ENCODE measurements around the gene ERV3-1. TPM values are rescaled to one million over a fixed set of nuclear protein-coding genes. Genes with fewer than 3 reads are reported as not detected.
A peak's percentile ranks its signal among the peaks of the same experiment; 100 is the strongest.

Gene ERV3-1
- polyA plus RNA-seq, 1 donor: 33.4 TPM

GRCh38 chr7:65002972-65003585, 3.4 kb downstream of the ERV3-1 start:
- no peak for DNase-seq
- WGBS (ENCODE audit: insufficient coverage, low lambda C conversion rate): no CpG with 5 or more reads among the region's 2 CpGs
- no peak overlapping the region for H3K4me3 ChIP-seq (ENCODE audit: low read length)
- no peaks in the 10 kb centered on the region for H3K4me1 ChIP-seq (ENCODE audit: control insufficient read depth, insufficient read depth, low read length)
- H3K9me3 ChIP-seq (ENCODE audit: control insufficient read depth, low read depth, low read length): peaks cover 25% of the 10 kb centered on the region
- peaks cover 27% of the 10 kb centered on the region for H3K36me3 ChIP-seq (ENCODE audit: control insufficient read depth, insufficient read depth, low read length)
- H3K27ac ChIP-seq (ENCODE audit: low read length): no peak overlapping the region
- H3K27me3 ChIP-seq (ENCODE audit: control insufficient read depth, insufficient read depth, low read length): no peaks in the 10 kb centered on the region

GRCh38 chr7:65001291-65001814, 5.1 kb downstream of the ERV3-1 start:
- no peaks in the 10 kb centered on the region for H3K27me3 ChIP-seq (ENCODE audit: control insufficient read depth, insufficient read depth, low read length)
- no peak overlapping the region for H3K27ac ChIP-seq (ENCODE audit: low read length)
- H3K36me3 ChIP-seq (ENCODE audit: control insufficient read depth, insufficient read depth, low read length): peaks cover 32% of the 10 kb centered on the region
- H3K4me1 ChIP-seq (ENCODE audit: control insufficient read depth, insufficient read depth, low read length): no peaks in the 10 kb centered on the region
- H3K9me3 ChIP-seq (ENCODE audit: control insufficient read depth, low read depth, low read length): peaks cover 38% of the 10 kb centered on the region
- no CpG with 5 or more reads among the region's 1 CpG for WGBS (ENCODE audit: insufficient coverage, low lambda C conversion rate)
- H3K4me3 ChIP-seq (ENCODE audit: low read length): no peak overlapping the region
- no peak for DNase-seq

- WGBS (ENCODE audit: insufficient coverage, low lambda C conversion rate): 33% methylated on average over 1 of the region's 11 CpGs
- peak overlapping the region; percentile 60 for H3K27ac ChIP-seq (ENCODE audit: low read length)
- H3K4me1 ChIP-seq (ENCODE audit: control insufficient read depth, insufficient read depth, low read length): no peaks in the 10 kb centered on the region
- no peaks in the 10 kb centered on the region for H3K27me3 ChIP-seq (ENCODE audit: control insufficient read depth, insufficient read depth, low read length)
- H3K36me3 ChIP-seq (ENCODE audit: control insufficient read depth, insufficient read depth, low read length): peaks cover 32% of the 10 kb centered on the region
- peak; percentile 54 to 68 for DNase-seq
- H3K4me3 ChIP-seq (ENCODE audit: low read length): no peak overlapping the region
- peaks cover 52% of the 10 kb centered on the region for H3K9me3 ChIP-seq (ENCODE audit: control insufficient read depth, low read depth, low read length)
Measured at GRCh38 chr7:64999165-65000004, 7.1 kb downstream of the ERV3-1 start.

- no peak overlapping the region for H3K4me3 ChIP-seq (ENCODE audit: low read length)
- peak overlapping the region; percentile 60 for H3K27ac ChIP-seq (ENCODE audit: low read length)
- peaks cover 32% of the 10 kb centered on the region for H3K36me3 ChIP-seq (ENCODE audit: control insufficient read depth, insufficient read depth, low read length)
- peaks cover 49% of the 10 kb centered on the region for H3K9me3 ChIP-seq (ENCODE audit: control insufficient read depth, low read depth, low read length)
- H3K4me1 ChIP-seq (ENCODE audit: control insufficient read depth, insufficient read depth, low read length): no peaks in the 10 kb centered on the region
- H3K27me3 ChIP-seq (ENCODE audit: control insufficient read depth, insufficient read depth, low read length): no peaks in the 10 kb centered on the region
- DNase-seq: no peak
- 100% methylated on average over 1 of the region's 7 CpGs for WGBS (ENCODE audit: insufficient coverage, low lambda C conversion rate)
Measured at GRCh38 chr7:64998865-64999164, 7.7 kb downstream of the ERV3-1 start.

GRCh38 chr7:64997927-64998391, 8.5 kb downstream of the ERV3-1 start:
- Histone ChIP-seq H3K9me3 (ENCODE audit: control insufficient read depth, low read depth, low read length) (peaks cover 50% of the 10 kb centered on the region), H3K27ac (ENCODE audit: low read length) (no peak overlapping the region), H3K4me1 (ENCODE audit: control insufficient read depth, insufficient read depth, low read length) (no peaks in the 10 kb centered on the region), H3K27me3 (ENCODE audit: control insufficient read depth, insufficient read depth, low read length) (no peaks in the 10 kb centered on the region), H3K4me3 (ENCODE audit: low read length) (no peak overlapping the region), H3K36me3 (ENCODE audit: control insufficient read depth, insufficient read depth, low read length) (peaks cover 34% of the 10 kb centered on the region)
- WGBS (ENCODE audit: insufficient coverage, low lambda C conversion rate): no CpG with 5 or more reads among the region's 8 CpGs
- DNase-seq: no peak

GRCh38 chr7:64997164-64997908, 9.2 kb downstream of the ERV3-1 start:
- Histone ChIP-seq H3K27ac (ENCODE audit: low read length) (no peak overlapping the region), H3K4me1 (ENCODE audit: control insufficient read depth, insufficient read depth, low read length) (no peaks in the 10 kb centered on the region), H3K27me3 (ENCODE audit: control insufficient read depth, insufficient read depth, low read length) (no peaks in the 10 kb centered on the region), H3K36me3 (ENCODE audit: control insufficient read depth, insufficient read depth, low read length) (peaks cover 38% of the 10 kb centered on the region), H3K4me3 (ENCODE audit: low read length) (no peak overlapping the region), H3K9me3 (ENCODE audit: control insufficient read depth, low read depth, low read length) (peaks cover 47% of the 10 kb centered on the region)
- DNase-seq: no peak
- 94% methylated on average over 3 of the region's 12 CpGs for WGBS (ENCODE audit: insufficient coverage, low lambda C conversion rate)

- WGBS (ENCODE audit: insufficient coverage, low lambda C conversion rate): no CpG with 5 or more reads among the region's 2 CpGs
- H3K36me3 ChIP-seq (ENCODE audit: control insufficient read depth, insufficient read depth, low read length): peaks cover 40% of the 10 kb centered on the region
- H3K27ac ChIP-seq (ENCODE audit: low read length): no peak overlapping the region
- no peaks in the 10 kb centered on the region for H3K27me3 ChIP-seq (ENCODE audit: control insufficient read depth, insufficient read depth, low read length)
- peaks cover 50% of the 10 kb centered on the region for H3K9me3 ChIP-seq (ENCODE audit: control insufficient read depth, low read depth, low read length)
- H3K4me1 ChIP-seq (ENCODE audit: control insufficient read depth, insufficient read depth, low read length): no peaks in the 10 kb centered on the region
- DNase-seq: no peak
- no peak overlapping the region for H3K4me3 ChIP-seq (ENCODE audit: low read length)
Measured at GRCh38 chr7:64996305-64996704, 10.2 kb downstream of the ERV3-1 start.

- peaks cover 31% of the 10 kb centered on the region for H3K36me3 ChIP-seq (ENCODE audit: control insufficient read depth, insufficient read depth, low read length)
- no peak for DNase-seq
- H3K27me3 ChIP-seq (ENCODE audit: control insufficient read depth, insufficient read depth, low read length): no peaks in the 10 kb centered on the region
- H3K4me1 ChIP-seq (ENCODE audit: control insufficient read depth, insufficient read depth, low read length): no peaks in the 10 kb centered on the region
- H3K27ac ChIP-seq (ENCODE audit: low read length): no peak overlapping the region
- H3K4me3 ChIP-seq (ENCODE audit: low read length): no peak overlapping the region
- no CpG with 5 or more reads among the region's 7 CpGs for WGBS (ENCODE audit: insufficient coverage, low lambda C conversion rate)
- H3K9me3 ChIP-seq (ENCODE audit: control insufficient read depth, low read depth, low read length): peaks cover 51% of the 10 kb centered on the region
Measured at GRCh38 chr7:64993901-64994300, 12.6 kb downstream of the ERV3-1 start.

GRCh38 chr7:64992971-64993370, 13.5 kb downstream of the ERV3-1 start:
- Histone ChIP-seq H3K4me3 (ENCODE audit: low read length) (no peak overlapping the region), H3K27me3 (ENCODE audit: control insufficient read depth, insufficient read depth, low read length) (no peaks in the 10 kb centered on the region), H3K36me3 (ENCODE audit: control insufficient read depth, insufficient read depth, low read length) (peaks cover 22% of the 10 kb centered on the region), H3K27ac (ENCODE audit: low read length) (no peak overlapping the region), H3K9me3 (ENCODE audit: control insufficient read depth, low read depth, low read length) (peaks cover 45% of the 10 kb centered on the region), H3K4me1 (ENCODE audit: control insufficient read depth, insufficient read depth, low read length) (no peaks in the 10 kb centered on the region)
- DNase-seq: no peak
- WGBS (ENCODE audit: insufficient coverage, low lambda C conversion rate): no CpG with 5 or more reads among the region's 5 CpGs

- no peaks in the 10 kb centered on the region for H3K27me3 ChIP-seq (ENCODE audit: control insufficient read depth, insufficient read depth, low read length)
- peaks cover 18% of the 10 kb centered on the region for H3K36me3 ChIP-seq (ENCODE audit: control insufficient read depth, insufficient read depth, low read length)
- no CpG with 5 or more reads among the region's 4 CpGs for WGBS (ENCODE audit: insufficient coverage, low lambda C conversion rate)
- no peak for DNase-seq
- peaks cover 33% of the 10 kb centered on the region for H3K9me3 ChIP-seq (ENCODE audit: control insufficient read depth, low read depth, low read length)
- H3K27ac ChIP-seq (ENCODE audit: low read length): no peak within 1 kb of the TSS
- H3K4me3 ChIP-seq (ENCODE audit: low read length): no peak within 1 kb of the TSS
- no peaks in the 10 kb centered on the region for H3K4me1 ChIP-seq (ENCODE audit: control insufficient read depth, insufficient read depth, low read length)
Measured at GRCh38 chr7:64990936-64991335, 15.6 kb downstream of the ERV3-1 start, which contains the start of gene ZNF117. Gene ZNF117, minus strand, starts transcription at chr7:64991036.
